Measurements from ENCODE around the gene PRSS38. TPM values are rescaled to one million over a fixed set of nuclear protein-coding genes. Genes with fewer than 3 reads are reported as not detected.
"Not testable (repeated sequence)": the region's sequence is repeated elsewhere in the genome, so short reads cannot be mapped to it uniquely, and the experiment has no call there.

PRSS38 gene
- total and polyA plus RNA-seq, 4 donors = not detected

DNA sequence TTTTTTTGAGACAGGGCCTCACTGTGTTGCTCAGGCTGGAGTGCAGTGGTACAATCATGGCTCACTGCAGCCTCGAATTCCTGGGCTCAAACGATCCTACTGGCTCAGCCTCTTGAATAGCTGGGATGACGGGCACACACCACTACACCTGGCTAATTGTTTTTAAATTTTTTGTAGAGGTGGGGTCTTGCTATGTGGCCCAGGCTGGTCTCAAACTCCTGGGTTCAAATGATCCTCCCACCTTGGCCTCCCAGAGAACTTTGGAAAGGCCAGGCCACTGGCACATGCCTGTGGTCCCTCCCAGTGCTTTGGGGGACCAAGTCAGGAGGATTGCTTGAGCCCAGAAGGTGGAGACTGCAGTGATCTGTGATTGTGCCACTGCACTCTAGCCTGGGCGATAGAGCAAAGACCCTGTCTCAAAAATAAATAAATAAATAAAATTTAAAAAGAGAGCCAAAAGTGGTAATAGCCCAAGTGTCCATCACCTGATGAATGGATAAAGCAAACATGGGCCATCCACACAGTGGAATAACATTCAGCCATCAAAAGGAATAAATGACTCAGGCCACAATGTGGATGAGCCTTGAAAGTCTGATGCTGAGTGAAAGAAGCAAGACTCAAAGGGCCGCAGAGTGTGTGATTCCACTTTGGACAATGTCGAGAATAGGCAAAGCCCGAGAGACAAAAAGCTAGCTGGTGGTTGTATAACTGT is 40.8 kb downstream of the PRSS38 start:
- no peak for DNase-seq (ENCODE audit: low read depth in 4 of 6, low spot score in 6 of 6)
- WGBS (ENCODE audit: insufficient coverage) = 83% methylated on average over 2 of the region's 7 CpGs

DNA sequence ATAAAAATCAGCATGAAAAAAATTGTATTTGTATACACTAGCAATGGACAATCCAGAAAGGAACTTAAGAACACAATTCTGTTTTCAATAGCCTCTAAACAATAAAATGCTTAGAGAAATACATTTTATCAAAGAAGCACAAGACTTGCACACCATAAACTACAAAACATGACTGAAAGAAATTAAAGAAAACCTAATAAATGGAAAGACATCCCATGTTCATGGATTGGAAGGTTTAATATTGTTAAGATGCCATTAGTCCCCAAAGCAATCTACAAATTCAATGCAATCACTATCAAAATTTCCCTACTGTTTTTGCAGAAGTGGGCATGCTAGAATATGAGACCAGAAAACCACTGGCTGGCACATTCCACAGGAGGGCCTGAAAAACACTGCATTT is 49.4 kb downstream of the PRSS38 start:
- no peak overlapping the region for H3K27ac ChIP-seq (ENCODE audit: low read depth, low read length)
- H3K9me3 ChIP-seq (ENCODE audit: control insufficient read depth, insufficient read depth, low read length) = no peaks in the 10 kb centered on the region
- no peaks in the 10 kb centered on the region for H3K27me3 ChIP-seq (ENCODE audit: control insufficient read depth, insufficient read depth, low read length)
- no peak for DNase-seq (ENCODE audit: low read depth in 4 of 6, low spot score in 6 of 6)
- H3K36me3 ChIP-seq (ENCODE audit: control insufficient read depth, insufficient read depth, low read length) = no peaks in the 10 kb centered on the region
- no peaks in the 10 kb centered on the region for H3K4me1 ChIP-seq (ENCODE audit: control insufficient read depth, insufficient read depth, low read length)
- no peak overlapping the region for H3K4me3 ChIP-seq (ENCODE audit: low read depth, low read length)

More for the DNA sequence above, 40.8 kb downstream of the PRSS38 start:
- no peaks in the 10 kb centered on the region for H3K27me3 ChIP-seq (ENCODE audit: control insufficient read depth, insufficient read depth, low read length)
- peaks cover 1% of the 10 kb centered on the region for H3K9me3 ChIP-seq (ENCODE audit: control insufficient read depth, insufficient read depth, low read length)
- H3K4me3 ChIP-seq (ENCODE audit: low read depth, low read length) = no peak overlapping the region
- no peaks in the 10 kb centered on the region for H3K36me3 ChIP-seq (ENCODE audit: control insufficient read depth, insufficient read depth, low read length)
- H3K27ac ChIP-seq (ENCODE audit: low read depth, low read length) = no peak overlapping the region
- H3K4me1 ChIP-seq (ENCODE audit: control insufficient read depth, insufficient read depth, low read length) = no peaks in the 10 kb centered on the region

DNA sequence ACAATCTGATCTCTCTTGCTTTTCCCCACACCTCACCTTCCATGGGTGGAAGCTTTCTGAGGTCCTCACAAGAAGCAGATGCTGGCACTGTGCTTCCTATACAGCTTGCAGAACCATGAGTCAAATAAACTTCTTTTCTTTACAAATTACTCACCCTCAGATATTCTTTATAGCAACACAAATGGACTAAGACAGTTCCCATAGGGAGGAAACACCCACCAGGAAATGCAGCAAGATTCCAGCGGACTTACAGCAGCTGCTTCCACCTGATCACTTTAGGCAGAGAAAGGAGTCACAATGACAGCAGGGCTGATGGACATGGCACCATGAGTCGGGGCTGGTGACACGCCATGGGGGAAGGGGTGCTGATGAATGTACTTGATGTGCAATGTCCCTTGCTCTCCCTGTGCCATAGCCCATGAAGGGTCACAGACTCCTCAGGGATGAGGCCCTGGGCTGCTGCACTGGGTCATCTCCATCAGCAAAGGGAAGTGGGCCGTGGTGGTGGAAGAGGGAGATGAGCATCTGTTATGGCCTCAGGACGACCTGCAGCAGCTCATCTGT is 53.9 kb downstream of the PRSS38 start:
- Histone ChIP-seq H3K27me3 (ENCODE audit: control insufficient read depth, insufficient read depth, low read length) (no peaks in the 10 kb centered on the region), H3K36me3 (ENCODE audit: control insufficient read depth, insufficient read depth, low read length) (no peaks in the 10 kb centered on the region), H3K27ac (ENCODE audit: low read depth, low read length) (no peak overlapping the region), H3K4me3 (ENCODE audit: low read depth, low read length) (no peak overlapping the region), H3K9me3 (ENCODE audit: control insufficient read depth, insufficient read depth, low read length) (no peaks in the 10 kb centered on the region), H3K4me1 (ENCODE audit: control insufficient read depth, insufficient read depth, low read length) (no peaks in the 10 kb centered on the region)
- 87% methylated on average over 3 of the region's 5 CpGs for WGBS (ENCODE audit: insufficient coverage)
- no peak for DNase-seq (ENCODE audit: low read depth in 4 of 6, low spot score in 6 of 6)

DNA sequence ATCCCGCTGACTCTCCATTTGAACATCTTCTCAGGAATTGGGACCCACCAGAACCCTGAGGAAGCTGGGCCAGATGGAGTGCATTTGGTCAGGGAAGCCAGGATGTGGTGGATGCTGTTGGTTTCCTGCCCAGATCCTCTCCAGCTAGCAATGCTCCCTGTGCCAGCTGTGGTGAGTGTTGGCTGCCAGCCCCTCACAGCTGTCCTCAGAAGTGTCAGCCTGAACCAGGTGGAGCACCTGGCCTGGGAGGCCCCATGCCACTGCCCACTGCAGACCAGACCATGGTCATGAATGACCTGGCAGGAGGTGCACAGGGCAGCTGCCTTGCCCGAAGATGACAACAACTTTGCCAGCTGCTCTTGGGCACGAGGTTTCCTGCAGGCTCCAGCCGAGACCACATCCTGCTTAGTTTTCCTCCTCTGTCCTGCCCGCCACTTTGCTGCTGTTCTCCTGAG is 54.4 kb downstream of the PRSS38 start:
- Histone ChIP-seq H3K4me1 (ENCODE audit: control insufficient read depth, insufficient read depth, low read length) (no peaks in the 10 kb centered on the region), H3K27ac (ENCODE audit: low read depth, low read length) (no peak overlapping the region), H3K27me3 (ENCODE audit: control insufficient read depth, insufficient read depth, low read length) (no peaks in the 10 kb centered on the region), H3K4me3 (ENCODE audit: low read depth, low read length) (no peak overlapping the region), H3K9me3 (ENCODE audit: control insufficient read depth, insufficient read depth, low read length) (no peaks in the 10 kb centered on the region), H3K36me3 (ENCODE audit: control insufficient read depth, insufficient read depth, low read length) (no peaks in the 10 kb centered on the region)
- 86% methylated on average over 5 of the region's 5 CpGs for WGBS (ENCODE audit: insufficient coverage)
- DNase-seq (ENCODE audit: low read depth in 4 of 6, low spot score in 6 of 6) = no peak

DNA sequence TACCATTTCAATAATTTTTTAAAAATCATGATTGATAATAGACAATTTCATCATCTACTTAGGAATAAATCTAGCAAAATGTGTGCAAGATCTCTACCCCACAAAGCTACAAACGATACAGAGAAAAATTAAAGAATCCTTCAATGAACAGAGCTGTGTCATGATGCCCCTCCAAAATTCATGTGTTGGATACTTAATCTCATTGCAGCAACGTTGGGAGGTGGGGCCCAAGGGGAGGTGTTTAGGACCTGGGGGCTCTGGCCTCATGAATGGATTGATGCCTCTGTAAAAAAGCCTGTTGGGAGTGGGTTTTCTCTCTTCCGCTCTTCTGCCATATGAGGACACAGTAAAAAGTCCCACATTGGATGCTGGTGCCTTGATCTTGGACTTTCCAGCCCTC is 54.9 kb downstream of the PRSS38 start:
- H3K4me1 ChIP-seq (ENCODE audit: control insufficient read depth, insufficient read depth, low read length) = no peaks in the 10 kb centered on the region
- H3K36me3 ChIP-seq (ENCODE audit: control insufficient read depth, insufficient read depth, low read length) = no peaks in the 10 kb centered on the region
- no peak overlapping the region for H3K4me3 ChIP-seq (ENCODE audit: low read depth, low read length)
- no CpG with 5 or more reads among the region's 3 CpGs for WGBS (ENCODE audit: insufficient coverage)
- no peaks in the 10 kb centered on the region for H3K9me3 ChIP-seq (ENCODE audit: control insufficient read depth, insufficient read depth, low read length)
- H3K27ac ChIP-seq (ENCODE audit: low read depth, low read length) = no peak overlapping the region
- no peaks in the 10 kb centered on the region for H3K27me3 ChIP-seq (ENCODE audit: control insufficient read depth, insufficient read depth, low read length)
- no peak for DNase-seq (ENCODE audit: low read depth in 4 of 6, low spot score in 6 of 6)

DNA sequence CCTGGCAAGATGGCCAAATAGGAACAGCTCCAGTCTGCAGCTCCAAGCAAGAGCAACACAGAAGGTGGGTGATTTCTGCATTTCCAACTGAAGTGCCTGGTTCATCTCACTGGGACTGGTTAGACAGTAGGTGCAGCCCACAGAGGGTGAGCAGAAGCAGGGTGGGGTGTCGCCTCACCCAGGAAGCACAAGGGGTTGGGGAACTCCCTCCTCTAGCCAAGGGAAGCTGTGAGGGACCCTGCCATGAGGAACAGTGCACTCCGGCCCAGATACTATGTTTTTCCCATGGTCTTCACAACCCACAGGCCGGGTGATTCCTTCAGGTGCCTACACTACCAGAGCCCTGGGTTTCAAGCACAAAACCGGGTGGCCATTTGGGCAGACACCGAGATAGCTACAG is 56.4 kb downstream of the PRSS38 start:
- not testable (repeated sequence) for H3K4me1 ChIP-seq (ENCODE audit: control insufficient read depth, insufficient read depth, low read length); DNase-seq (ENCODE audit: low read depth in 4 of 6, low spot score in 6 of 6); H3K9me3 ChIP-seq (ENCODE audit: control insufficient read depth, insufficient read depth, low read length); H3K27me3 ChIP-seq (ENCODE audit: control insufficient read depth, insufficient read depth, low read length); H3K36me3 ChIP-seq (ENCODE audit: control insufficient read depth, insufficient read depth, low read length); H3K4me3 ChIP-seq (ENCODE audit: low read depth, low read length); H3K27ac ChIP-seq (ENCODE audit: low read depth, low read length)
- 74% methylated on average over 5 of the region's 5 CpGs for WGBS (ENCODE audit: insufficient coverage)

DNA sequence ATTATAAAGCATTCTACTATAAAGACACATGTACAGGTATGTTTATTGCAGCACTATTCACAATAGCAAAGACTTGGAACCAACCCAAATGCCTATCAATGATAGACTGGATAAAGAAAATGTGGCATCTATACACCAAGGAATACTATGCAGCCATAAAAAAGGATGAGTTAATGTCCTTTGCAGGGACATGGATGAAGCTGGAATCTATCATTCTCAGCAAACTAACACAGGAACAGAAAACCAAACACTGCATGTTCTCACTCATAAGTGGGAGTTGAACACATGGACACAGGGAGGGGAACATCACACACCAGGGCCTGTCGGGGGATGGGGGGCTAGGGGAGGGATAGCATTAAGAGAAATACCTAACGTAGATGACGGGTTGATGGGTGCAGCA is 62.3 kb downstream of the PRSS38 start:
- not testable (repeated sequence) for H3K4me3 ChIP-seq (ENCODE audit: low read depth, low read length); H3K27me3 ChIP-seq (ENCODE audit: control insufficient read depth, insufficient read depth, low read length); H3K4me1 ChIP-seq (ENCODE audit: control insufficient read depth, insufficient read depth, low read length); H3K36me3 ChIP-seq (ENCODE audit: control insufficient read depth, insufficient read depth, low read length); DNase-seq (ENCODE audit: low read depth in 4 of 6, low spot score in 6 of 6); H3K27ac ChIP-seq (ENCODE audit: low read depth, low read length); H3K9me3 ChIP-seq (ENCODE audit: control insufficient read depth, insufficient read depth, low read length)
- WGBS (ENCODE audit: insufficient coverage) = no CpG with 5 or more reads among the region's 3 CpGs

DNA sequence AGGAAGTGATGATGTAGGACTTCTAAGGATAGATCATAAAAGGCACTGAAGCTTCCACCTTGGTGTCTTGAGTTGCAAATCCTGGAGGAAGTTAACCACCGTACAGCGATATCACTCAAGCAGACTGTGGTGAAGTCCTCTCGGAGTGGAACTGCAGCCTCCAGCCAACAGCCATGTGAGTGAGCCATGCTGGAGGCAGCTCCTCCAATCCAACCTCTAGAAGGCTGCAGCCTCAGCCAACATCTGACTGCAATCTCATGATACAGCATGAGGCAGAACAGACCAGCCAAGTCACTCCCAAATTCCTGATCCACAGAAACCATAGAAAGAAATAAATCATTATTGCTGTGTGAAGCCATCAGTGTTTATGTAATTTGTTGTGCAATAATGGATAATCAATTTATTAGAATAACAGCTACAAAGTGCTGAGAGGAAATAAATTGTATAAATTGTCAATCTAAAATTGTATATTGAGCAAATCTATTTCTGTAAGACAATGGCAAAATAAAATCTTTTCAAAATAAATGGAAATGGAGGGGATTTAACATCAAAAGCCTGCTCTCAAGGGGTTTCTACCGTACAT is 65.0 kb downstream of the PRSS38 start:
- no peaks in the 10 kb centered on the region for H3K36me3 ChIP-seq (ENCODE audit: control insufficient read depth, insufficient read depth, low read length)
- no peaks in the 10 kb centered on the region for H3K9me3 ChIP-seq (ENCODE audit: control insufficient read depth, insufficient read depth, low read length)
- H3K4me3 ChIP-seq (ENCODE audit: low read depth, low read length) = no peak overlapping the region
- H3K27me3 ChIP-seq (ENCODE audit: control insufficient read depth, insufficient read depth, low read length) = no peaks in the 10 kb centered on the region
- WGBS (ENCODE audit: insufficient coverage) = 85% methylated on average over 3 of the region's 4 CpGs
- no peaks in the 10 kb centered on the region for H3K4me1 ChIP-seq (ENCODE audit: control insufficient read depth, insufficient read depth, low read length)
- no peak for DNase-seq (ENCODE audit: low read depth in 4 of 6, low spot score in 6 of 6)
- no peak overlapping the region for H3K27ac ChIP-seq (ENCODE audit: low read depth, low read length)

DNA sequence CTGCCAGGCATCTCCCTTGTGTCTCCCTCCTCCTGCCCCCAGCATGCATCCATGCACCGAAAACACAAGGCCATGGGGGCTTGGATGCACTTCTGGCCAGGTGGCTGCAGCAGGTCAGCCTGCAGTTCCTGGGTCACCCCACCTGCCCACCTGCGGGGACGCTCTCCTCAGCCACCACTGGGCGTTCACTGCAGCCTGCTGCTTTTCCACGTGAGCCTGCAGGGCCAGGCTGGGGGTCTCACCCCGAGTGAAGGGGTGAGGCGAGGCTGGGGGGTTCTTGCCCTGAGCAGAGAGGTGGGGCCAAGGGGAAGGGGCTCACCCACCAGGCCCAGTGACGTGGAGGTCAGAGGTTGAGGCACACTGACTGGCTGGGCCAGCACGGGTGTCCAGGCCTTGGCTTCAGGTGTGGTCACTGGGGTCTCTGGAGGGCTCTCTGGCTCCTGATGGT is 67.6 kb downstream of the PRSS38 start:
- peak in 1 of 6 donors; percentile 0 for DNase-seq (ENCODE audit: low read depth in 4 of 6, low spot score in 6 of 6)
- Histone ChIP-seq H3K4me3 (ENCODE audit: low read depth, low read length) (no peak overlapping the region), H3K27me3 (ENCODE audit: control insufficient read depth, insufficient read depth, low read length) (peaks cover 2% of the 10 kb centered on the region), H3K27ac (ENCODE audit: low read depth, low read length) (no peak overlapping the region), H3K9me3 (ENCODE audit: control insufficient read depth, insufficient read depth, low read length) (no peaks in the 10 kb centered on the region), H3K36me3 (ENCODE audit: control insufficient read depth, insufficient read depth, low read length) (no peaks in the 10 kb centered on the region), H3K4me1 (ENCODE audit: control insufficient read depth, insufficient read depth, low read length) (peaks cover 27% of the 10 kb centered on the region)
- WGBS (ENCODE audit: insufficient coverage) = 83% methylated on average over 9 of the region's 9 CpGs
